ENCODE data around the gene GNPDA1.

GRCh38 chr5:141951332-141951781, 61.5 kb downstream of the GNPDA1 start:
- TF ChIP-seq CTCF (IDR thresholded peaks at IDR 0.05) (no peak), POLR2A (IDR thresholded peaks at IDR 0.05) (no peak)
